Activated CD4-positive, CD25-positive, alpha-beta regulatory T cell treated with anti-CD3 and anti-CD28 coated beads, Interleukin-2, amount 50 U/mL, for 72 hours (primary cell): ENCODE results near the gene TRAPPC12.
"Not testable (repeated sequence)": the region's sequence is repeated elsewhere in the genome, so short reads cannot be mapped to it uniquely, and the experiment has no call there.

Experiments used
- DNase-seq: peaks from one replicate; pipeline ENCODE4 v3.0.0; 2021

The TRAPPC12 gene

DNA sequence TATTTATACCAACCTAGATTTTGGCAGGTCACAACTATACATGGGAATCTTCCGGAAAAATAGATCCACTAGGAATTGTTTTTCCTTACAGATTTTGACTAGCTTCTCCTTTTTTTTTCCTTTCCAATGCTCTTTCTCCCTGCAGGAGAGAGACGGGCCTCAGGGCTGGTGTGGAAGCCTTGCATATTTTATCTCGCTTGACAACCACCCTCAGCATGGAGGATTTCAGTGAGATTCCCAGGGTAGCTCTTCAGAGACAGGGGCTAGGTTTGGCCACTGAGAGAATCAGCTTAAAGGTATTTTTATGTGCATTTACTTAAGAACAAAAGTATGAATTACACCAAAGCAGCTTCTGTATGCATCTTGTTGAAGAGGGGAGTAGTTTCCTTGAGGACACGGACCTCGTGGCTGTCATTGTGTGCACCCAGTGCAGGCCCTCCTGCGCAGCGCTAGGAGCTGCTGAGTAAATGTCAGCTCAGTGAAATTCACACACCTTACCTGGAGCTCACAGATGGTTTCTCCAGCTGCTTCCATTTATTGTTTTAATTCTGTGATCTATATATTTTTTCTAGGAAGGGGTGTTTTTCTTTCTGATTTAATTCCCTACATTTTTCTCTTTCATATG, 54.4 kb downstream of the TRAPPC12 start:
- no peak for DNase-seq

DNA sequence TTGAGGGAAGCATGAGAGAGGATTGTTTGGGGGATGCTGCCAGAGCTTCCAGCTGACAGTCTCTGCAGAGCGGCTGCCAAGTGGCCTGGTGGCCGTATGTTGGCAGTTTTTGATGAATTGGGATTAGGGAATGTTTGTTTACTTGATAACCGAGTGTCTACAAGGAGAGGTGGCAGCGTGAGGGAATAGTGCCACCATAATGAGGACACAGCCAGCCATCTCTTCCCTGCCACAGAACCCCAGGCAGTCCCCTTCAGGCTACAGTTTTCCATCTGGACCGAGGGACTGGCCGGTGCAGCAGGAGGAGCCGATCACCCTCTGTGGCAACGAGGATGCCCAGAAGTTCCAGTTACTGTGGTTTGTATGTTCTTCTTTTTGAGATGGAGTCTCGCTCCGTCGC, 55.2 kb downstream of the TRAPPC12 start:
- DNase-seq = no peak

DNA sequence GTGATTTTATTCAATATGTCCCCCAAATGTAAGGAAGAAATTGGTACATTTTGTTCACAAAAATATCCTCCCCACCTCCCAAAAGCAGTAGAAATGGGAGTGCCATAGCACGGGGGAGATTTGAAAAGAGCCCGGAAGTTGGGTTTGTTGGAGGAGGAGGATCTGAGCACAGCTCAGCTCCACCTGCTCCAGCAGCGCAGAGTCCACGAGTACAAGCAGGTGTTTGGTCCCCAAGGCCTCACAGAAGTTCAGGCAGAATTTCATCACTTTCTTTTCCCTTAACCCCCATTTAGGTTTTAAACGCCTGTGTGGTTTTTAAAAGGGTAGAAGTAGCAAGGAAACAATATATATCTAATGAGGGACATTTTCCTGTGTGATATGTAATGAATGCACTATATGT, 56.0 kb downstream of the TRAPPC12 start:
- DNase-seq = no peak

DNA sequence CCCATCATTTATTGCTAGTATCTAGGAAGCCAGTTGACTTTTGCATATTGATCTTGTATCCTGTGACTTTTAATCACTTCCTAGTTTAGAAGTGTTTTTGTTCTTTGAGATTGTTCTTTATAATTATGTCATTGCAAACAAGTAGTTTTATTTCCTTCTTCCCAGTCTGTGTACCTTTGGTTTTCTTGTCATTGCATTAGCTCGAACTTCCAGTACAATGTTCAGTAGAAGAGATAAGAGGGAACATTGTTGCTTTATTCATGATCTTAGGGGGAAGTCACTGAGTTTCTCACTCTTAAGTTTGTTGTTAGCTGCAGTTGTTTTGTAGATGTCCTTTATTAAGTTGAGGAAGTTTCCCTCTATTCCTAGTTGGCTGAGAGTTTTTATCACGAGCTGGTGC, 61.0 kb downstream of the TRAPPC12 start:
- no peak for DNase-seq

DNA sequence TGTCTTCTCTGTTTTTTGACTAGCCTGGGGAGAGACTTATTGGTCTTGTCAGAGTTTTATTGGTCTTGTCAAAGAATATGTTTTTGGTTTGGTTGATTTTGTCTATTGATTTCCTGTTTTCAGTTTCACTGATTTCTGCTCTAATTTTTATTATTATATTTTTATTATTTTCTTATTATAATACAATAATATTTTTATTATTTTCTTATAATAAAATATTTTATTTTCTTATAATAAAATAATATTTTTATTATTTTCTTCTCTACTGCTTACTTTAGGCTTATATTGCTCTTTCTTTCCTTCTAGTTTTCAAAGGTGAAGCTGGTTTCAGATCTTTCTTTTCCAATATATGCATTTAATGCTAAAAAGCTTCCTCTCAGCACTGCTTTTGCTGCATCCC, 62.0 kb downstream of the TRAPPC12 start:
- DNase-seq = no peak

DNA sequence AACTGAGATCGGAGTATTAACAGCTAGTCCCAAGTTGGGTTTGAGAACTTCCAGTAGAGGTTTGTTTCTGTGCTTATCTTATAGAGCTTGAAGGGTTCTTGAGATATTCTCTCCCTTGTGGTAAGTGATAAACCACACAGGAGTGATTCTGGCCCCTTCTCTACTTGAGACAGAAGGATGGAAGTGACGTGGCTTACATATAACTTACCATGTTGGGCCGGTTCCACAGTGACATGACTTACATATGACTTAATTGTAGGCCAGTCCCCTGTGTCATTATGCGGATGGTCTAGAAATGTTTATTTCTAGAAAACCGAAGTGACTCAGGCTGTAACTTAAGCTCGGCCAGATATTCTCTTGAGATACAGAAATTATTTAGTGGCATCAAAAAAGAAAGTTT, 62.7 kb downstream of the TRAPPC12 start:
- no peak for DNase-seq

DNA sequence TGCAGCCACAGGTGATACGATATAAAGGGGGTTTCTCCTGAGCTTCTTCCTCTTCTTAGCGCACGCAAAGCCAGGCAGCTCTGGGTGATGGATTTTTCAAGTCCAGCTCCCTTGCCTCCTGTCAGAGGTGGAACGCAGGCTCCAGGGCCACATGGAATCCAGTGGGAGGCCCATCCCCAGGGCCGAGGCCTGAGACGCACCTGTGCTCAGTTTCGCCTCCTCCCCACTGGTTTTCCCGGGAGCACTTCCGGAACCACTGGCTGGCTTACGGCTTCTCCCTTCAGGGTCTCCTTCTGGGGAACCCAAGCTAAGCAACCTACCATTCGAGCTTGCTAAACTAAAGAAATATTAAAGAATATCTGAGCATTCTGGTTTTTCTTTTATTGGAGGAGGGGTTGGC, 63.6 kb downstream of the TRAPPC12 start:
- no peak for DNase-seq

DNA sequence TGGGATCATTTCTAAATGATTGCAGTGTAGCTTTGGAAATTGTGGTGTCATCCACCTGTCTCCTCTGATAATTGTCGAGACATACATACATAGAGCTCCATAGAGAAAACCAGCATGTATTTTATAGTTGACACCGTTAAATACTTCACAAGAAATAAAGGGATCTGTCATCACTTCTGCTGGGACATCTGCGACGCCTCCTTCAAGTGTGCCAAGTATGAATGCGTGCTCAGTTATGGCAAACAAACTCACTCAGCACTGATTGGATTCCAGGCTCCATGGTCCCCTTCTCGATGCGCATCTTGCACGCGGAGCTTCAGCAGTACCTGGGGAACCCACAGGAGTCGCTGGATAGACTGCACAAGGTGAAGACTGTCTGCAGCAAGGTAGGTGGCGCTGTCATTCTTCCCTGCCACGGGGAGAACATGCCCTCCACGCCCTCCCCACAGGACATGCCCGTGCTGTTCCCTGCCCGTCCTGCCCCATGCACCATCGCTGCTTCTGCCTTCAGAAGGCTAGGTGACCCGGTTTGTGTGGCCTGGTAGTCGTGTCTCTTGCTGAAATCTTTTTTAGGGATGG, 64.1 kb downstream of the TRAPPC12 start:
- DNase-seq = no peak

DNA sequence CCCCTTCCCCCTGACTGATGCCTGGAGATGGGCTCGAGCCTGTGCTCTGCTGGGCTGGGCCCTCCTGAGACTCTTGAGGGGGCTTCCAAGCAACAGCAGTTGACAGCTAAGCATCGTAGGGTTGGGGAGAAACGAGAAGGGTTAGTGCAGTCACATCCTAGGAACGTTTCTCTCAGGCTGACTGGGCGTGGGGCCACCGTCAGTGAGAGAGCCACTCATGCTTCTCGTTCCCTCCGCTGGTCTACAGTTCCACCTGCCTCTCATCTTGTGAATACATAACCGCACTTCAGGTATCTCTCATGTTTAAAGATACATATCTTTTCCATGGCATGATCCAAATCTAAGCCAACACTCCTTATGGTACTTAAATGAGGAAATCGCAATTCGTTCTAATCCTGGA, 66.4 kb downstream of the TRAPPC12 start:
- DNase-seq = no peak

DNA sequence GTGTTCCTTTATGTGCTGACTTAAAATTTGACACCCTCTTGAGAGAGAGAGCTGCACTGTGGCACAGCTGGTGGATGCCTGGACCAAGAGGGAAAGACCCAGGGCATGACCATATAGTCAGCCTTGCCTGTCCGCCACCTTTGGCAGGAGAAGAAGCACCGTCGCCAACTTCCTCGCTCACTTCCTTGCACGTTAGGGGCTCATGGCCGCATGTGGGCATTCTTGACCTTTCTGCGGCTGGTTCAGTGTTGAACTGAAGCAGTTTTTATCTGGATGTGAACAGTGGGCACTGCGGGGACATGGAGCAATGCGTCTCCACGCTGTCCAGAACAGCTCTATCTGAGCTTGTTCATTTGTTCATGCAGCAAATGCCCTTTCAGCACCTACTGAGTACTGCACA, 66.9 kb downstream of the TRAPPC12 start:
- DNase-seq = no peak

DNA sequence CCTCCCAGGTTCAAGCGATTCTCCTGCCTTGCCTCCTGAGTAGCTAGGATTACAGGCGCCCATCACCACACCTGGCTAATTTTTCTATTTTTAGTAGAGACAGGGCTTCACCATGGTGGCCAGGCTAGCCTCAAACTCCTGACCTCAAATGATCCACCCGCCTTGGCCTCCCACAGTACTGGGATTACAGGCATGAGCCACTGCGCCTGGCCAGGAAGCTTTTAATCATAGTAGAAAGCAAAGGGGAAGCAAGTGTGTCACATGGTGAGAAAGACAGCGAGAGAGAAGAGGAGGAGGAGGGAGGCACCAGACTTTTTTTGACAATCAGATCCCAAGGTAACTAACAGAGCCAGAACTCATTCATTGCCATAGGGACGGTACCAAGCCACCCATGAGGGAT, 67.7 kb downstream of the TRAPPC12 start:
- DNase-seq = not testable (repeated sequence)

DNA sequence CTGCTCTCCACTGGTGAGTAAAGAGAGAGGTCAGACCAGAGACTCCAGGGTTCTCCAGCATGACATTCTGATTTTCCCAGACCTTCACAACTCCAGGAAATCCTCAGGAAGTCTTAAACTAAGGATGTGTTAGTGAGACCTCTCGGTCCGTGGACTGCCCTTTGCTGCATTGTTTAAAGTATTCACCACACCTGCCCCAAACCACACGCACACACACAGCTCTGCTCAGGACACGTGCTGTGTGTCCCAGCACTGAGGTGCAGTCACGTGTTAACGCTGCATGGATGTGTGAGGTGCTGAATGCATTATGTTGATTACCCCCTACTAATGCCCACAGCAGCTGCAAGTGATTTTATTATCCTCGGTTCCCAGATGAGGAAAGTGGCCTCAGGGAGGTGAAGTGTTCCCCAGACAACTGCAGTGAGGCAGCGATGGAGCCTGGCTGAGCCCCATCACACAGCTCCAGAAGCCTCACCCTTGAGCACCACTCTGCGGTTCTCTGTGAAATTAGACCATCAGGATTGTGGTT, 68.4 kb downstream of the TRAPPC12 start:
- no peak for DNase-seq

DNA sequence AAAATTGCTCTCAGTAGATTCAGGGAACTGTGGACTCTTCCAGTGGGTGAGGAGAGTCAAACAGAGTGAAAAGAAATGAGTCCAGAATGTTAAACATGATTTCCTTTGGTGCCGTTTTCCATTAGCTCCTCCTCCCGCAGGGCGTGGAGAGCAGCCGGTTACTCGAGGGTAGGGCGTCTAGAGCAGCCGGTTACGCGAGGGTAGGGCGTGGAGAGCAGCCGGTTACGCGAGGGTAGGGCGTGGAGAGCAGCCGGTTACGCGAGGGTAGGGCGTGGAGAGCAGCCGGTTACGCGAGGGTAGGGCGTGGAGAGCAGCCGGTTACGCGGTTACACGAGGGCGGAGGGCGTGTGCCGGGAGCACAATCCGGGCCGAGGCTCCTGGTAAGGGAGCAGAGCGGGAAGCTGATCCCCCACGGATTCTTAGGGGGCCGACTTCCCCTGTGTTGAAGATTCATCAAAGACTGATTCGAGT, 69.0 kb downstream of the TRAPPC12 start:
- DNase-seq = not testable (repeated sequence)

DNA sequence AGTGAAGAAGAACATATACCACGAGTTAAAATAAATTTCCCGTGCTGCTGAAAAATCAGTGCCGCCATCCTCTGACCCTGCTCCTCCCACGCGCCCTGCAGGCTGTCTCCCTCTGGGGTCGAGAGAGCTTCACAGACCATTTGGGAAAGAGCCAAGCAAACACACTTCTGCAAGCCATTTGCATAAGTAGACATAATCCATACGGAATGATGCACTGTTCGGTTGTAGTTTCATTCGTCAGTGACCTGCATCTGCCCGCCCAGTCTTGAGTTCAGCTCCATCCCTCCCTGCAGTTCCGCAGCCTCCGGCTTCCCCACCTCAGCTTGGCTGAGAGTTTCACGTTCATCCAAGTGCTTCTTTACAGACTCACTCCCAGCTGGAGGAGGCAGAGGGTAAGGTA, 69.6 kb downstream of the TRAPPC12 start:
- DNase-seq = no peak

DNA sequence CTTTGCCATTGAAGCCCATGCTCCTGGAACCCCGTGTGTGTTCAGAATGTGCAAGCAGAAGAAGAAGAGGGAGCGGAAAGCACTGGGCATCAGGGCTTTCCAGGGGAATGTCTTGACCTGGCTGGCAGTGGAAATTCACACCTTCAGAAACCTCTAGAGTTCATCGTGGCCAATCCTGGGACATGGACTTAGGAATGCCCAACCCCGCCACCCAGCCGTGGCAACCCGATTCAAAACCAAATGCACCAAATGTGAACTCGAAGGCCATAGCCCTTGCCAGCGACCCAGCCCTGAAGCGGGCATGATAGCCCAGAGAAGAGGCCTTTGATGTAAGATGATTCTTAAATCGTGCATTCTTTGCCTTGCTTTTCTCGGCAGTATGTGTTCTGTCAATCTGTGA, 70.4 kb downstream of the TRAPPC12 start:
- no peak for DNase-seq

DNA sequence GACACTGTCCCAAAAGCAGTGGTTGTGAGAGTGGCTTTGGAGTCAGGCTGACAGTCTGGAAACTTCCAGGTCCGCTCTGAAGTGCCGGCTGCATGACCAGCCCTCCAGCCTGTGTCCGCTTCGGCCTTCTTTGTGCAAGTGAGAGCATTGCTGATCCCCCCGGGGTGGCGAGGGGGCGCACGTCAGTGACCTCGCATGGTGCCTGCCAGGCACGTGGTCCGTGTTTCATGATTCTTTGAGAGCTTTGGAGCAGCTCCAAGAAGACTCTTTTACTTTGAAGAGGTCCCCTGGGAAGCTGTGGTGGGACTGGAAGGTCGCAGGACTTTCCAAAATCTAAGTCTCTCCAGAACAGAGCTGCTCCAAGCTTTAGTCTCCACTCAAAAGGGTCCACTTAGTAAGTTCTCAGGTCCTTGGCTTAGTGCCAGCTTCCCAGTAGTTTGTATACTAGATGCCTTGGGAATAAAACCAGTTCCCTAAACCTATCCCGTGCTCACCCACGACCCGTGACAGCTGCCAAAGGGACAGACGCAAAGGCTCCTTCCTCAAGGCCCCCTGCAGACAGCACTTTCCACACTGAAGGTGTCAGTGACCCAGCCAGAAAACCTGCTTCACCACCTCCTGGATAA, 71.0 kb downstream of the TRAPPC12 start:
- no peak for DNase-seq

DNA sequence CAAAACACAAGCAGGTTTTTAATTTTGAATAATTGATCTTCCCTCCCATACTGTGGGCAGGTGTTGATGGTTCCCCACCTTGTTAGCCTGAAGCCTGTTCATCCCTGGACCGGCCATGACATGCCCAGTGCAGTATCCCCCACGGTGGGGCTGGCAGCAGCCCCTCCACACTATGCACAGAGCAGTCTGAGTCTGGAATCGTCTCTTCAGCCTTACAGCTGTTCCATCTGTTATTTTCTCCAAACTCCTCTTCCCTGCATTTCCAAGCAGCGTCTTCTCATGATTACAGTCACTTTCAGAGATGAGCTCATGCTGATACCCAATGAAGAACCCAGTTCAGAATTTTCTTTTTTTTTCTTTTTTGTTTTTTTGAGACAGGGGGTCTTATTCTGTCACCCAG, 71.7 kb downstream of the TRAPPC12 start:
- no peak for DNase-seq

DNA sequence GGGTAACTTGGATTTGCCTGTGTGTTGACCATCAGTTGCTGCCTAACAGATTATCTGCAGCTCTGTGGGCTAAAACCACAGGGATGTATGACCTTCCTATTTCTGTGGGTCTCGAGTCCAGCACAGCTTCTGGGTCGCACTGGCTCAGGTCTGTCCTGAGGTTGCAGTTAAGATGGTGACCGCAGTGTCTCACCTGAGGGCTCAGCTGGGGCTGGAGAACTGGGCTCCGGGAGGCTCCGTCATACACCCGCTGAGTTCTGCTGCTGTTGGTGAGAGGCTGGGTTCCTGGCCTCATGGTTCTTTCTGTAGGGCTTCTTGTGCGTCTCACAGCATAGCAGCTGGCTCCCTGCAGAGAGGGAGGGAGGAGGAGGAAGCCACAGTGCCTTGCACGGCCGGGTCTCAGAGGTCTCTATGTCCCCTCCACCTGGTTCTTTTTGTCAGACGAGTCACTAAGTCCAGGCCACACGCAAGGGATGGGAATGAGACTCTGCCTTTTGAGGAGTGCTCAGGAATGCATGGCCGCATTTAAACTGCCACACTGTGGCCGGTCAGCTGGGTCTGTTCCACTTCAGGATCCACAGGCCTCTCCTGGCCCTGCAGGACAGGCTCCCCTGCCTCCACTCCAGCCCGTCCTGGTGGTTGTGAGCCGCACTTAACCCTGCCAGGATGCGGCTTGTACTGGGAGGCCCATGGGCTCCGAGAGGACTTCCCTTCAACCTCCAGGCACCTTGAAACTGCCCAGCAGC, 72.6 kb downstream of the TRAPPC12 start:
- DNase-seq = no peak

DNA sequence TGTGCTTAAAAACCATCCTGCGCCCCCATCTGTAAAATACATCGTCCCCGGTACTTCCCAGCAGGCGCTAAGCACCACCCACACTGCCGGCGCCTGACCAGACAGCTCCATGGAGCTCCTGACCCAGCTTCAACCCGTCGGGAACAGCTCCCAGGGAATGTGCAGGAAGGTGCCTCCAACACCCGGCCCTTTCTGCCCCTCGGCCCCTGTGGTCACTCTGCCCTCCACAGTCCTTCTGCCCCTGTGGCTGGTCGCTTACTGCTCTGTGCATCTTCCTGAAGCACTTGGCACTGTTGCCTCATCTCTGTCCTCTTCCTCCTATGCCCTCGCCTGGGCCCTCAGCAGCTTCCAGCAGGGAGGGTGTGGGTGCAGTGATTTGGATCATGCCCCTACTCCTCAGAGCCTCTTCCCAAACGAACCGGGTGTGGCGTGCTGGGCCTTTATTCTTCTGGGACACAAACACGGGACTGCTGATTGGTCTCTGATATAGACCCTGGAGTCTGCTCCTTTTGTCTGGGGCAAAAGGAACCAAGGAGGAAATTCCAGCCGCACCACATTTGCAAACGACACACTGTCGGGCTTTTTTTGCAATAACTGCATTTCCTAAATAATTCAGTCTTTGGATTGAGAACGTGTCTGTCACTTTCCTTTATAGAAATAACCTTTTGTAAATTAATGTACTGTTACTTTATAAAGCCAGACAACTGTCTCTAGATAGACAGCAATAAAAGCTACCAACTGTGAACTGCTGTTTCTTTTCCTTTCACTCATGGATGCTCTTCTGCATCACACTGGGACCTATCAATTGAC, 73.9 kb downstream of the TRAPPC12 start:
- DNase-seq = no peak

DNA sequence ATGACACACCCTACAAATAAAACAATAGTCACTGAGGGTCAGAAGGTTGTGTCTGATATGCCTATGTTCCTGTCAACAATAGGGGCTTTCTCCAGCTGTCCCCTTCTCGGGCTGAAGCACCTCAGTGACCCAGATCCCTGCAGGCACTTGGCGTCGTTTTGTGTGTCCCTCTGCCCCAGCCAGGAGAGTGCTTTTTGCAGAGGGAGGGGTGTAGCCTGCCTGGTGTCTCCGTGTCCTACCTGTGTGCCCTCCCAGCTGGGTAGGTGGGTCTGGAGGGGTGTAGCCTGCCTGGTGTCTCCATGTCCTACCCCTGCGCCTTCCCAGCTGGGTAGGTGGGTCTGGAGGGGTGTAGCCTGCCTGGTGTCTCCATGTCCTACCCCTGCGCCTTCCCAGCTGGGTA, 74.5 kb downstream of the TRAPPC12 start:
- not testable (repeated sequence) for DNase-seq

DNA sequence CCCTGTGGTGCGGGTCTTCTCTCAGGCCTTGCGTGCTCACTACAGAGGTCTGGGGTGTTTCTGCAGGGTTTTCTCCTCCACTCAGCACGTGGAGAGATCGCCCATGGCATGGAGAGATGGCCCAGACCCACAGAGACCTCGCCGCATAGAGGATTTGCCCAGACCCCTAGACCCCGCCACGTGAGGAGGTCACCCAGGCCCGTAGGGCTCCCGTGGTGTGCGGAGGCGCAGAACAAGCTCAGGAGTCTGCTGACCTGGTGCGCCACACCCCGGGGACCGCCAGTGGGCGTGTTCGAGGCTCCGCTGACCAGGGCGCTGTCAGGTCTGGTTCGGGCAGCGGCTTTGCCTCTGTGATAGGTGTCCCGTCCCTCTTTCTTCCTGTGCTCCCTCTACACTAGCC, 75.3 kb downstream of the TRAPPC12 start:
- no peak for DNase-seq

DNA sequence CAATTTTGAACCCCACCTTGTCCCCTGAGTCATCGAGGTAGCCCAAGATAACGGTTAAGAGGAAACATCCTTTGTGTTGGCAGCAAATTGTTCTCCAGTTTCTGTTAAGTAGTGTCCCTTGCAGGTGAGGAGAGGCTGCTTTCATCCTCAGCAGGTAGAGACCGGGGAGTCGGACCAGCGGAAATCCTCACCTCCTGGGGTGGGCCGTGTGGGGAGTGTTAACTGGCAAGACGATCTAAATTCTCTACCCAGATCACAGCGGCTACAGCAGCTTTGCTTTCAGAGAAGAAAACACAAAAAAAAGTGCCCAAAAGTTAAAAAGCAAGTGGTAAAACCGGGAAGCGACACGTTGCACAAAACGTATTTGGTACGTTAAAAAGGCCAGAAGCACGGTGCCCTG, 76.6 kb downstream of the TRAPPC12 start:
- DNase-seq = no peak
